HS-5 (cell line): ENCODE measurements around the gene WDR82.
A peak's percentile ranks its signal among the peaks of the same experiment; 100 is the strongest.

ENCODE experiments used
- DNase-seq: peaks from one replicate; pipeline ENCODE4 v3.0.0-alpha.2; 2012; ENCODE audit warnings: low read depth

WDR82 gene

GRCh38 chr3:52238193-52238760, 40.2 kb downstream of the WDR82 start:
- no peak for DNase-seq

- peak; percentile 72 for DNase-seq
Observed at GRCh38 chr3:52237657-52238172, 40.7 kb downstream of the WDR82 start.

DNA sequence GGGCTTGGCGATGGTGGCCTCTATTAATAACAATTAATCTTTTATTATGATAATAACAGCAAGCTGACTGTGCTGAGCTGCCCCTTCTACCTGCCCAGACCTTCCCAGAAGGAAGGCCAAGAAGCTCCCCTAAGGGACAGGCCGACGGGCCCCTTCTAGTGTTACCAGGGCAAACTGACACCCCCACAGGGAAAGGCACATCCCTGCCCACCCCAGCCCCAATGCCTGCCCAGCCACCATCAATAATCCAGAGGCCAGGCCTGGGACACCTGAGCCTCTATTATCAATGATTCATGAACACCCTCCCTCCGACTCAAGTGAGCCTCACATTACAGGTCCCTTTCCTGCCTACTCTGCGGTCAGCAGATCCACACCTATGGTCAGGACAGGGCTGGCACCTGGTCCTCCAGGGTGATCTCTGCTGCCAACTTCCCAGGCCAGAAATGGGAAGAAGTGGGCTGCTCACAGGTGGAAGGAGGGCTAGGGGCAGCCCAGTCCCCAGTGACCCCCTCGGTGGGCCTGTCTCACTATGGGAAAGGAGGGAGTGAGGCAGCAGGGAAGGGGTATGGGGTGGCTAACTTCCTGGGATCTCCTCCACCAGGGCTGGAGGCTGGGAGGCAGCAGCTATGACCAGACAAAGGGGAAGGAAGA, 41.3 kb downstream of the WDR82 start:
- no peak for DNase-seq

DNA sequence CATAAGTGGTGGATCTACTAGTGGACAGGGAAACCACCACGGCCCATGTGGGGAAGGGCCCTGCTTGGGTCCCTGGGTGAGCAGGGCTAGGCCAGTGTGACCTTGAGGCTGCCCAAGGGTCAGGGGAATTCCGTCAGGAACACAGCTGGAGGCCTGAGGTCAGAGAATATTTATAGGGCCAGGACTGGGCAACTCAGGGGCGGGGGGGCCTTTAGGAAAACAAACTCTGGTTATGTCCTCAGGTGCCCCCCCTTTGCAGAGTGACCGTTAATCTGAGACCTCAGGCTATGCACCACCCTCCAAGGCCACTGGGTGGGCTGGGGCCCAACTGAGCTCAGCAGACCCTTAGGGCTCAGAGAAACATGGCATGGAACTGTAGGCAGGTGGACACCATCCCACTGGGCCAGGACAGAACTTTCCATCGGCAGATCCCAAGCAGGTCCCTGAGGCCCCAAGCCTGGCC, 42.0 kb downstream of the WDR82 start:
- DNase-seq, result no peak

- no peak for DNase-seq
Observed at GRCh38 chr3:52234516-52235447, 43.7 kb downstream of the WDR82 start.

- no peak for DNase-seq
Observed at GRCh38 chr3:52233968-52234367, 44.5 kb downstream of the WDR82 start.

DNA sequence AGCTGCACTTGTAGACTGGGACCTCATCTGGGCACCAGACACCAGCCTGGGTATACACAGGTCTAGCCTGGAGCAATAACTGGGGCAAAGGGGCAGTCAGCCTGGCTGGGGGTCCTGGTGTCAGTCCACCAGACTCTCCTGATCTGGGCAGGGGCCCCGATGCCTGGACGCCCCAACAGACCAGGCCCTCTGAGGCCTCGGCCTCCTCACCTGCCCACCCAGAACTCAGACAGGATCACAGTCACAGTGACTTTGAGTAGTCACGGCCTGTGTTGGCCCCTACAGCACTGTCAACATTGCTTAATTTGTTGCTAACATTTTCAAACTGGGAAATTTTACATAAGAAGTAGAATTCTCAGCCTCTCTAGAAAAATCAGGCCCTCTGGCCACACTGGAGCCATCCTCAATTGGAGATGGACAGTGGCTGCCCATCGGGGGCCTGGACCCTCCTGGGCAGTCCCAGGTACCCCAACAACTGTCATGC, 45.3 kb downstream of the WDR82 start:
- DNase-seq, result no peak

DNA sequence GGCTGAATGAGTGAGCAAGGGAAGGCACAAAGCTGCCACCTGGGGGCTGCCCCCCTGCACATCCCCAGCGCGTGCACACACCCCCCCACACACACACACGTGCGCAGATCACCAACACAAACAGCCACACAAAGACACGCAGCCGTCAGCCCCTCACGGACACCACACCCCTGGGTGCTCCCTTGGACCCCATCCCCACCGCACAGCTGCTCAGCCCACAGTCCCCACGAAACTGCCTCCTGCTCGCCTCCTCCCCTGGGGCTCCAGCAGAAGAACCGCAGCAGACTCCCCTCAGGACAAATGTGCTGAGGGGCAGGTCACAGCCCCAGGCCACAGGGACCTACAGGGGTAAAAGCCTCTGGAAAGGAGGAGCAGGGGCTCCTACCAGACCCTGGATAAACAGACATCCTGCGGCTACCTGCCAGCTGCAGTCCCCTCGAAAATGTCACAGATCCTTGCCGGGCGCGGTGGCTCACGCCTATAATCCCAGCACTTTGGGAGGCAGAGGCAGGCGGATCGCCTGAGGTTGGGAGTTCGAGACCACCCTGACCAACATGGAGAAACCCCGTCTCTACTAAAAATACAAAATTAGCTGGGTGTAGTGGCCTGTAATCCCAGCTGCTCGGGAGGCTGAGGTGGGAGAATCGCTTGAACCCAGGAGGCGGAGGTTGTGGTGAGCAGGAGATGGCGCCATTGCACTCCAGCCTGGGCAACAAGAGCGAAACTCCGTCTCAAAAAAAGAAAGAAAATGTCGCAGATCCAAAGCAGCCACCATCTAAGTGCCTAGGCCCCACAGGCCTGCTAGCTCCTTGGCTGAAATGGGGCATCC, 46.0 kb downstream of the WDR82 start:
- no peak for DNase-seq

DNA sequence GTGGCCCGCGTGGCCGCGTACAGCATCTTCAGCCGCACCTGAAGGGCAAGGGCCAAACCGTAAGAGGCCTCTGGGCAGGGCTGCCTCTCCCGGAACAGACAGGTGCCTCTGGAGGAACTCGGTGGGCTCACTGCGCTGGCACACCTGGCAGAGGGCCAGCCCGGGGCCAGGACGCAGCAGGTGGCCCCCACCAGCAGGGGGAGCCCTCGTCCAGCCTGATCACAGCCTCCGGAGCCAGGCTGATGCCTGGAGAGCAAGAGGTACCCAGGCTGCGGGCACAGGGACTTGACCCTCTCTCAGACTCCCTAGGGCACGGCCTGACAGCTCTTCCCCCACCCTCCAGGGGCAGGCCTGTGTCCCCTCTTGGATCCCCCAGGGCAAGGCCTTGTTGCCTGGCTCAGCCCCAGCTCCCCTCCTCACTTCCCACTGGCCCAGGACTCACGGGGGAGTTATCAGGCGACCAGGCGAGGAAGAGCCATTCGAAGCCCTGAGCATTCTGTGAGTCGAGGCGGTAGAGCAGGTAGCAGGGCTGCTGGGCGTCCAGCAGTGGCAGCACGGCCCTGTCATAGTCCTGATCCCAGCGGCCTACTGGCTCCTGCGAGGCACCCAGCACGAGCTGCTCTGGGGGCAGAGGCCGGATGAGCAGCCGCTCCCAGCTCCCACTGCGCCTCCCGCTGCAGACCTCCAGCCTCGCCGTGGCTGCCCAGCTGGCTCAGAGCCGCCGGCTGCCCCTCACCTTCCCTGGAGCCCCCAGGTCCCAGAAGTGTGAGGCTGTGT, 46.8 kb downstream of the WDR82 start:
- no peak for DNase-seq

GRCh38 chr3:52230889-52231499, 47.5 kb downstream of the WDR82 start:
- no peak for DNase-seq

DNA sequence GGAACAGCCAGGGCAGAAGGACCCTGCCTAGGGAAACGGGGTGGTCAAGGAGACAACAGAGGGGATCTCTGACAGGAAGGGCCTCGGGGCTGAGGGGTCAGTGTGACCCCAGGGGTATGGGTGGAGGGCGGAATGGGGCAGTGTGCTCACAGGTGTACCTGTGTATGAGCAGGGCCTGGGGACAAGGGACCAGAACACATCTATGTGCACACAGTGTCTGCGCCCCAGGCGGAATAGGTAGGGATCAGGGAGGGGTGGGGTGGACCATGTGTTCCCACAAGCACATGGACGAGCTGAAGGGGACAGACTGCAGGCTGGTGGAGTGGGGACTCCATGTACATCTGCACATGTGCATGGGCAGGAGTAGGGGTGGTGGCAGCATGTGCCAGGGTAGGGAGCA, 48.0 kb downstream of the WDR82 start:
- no peak for DNase-seq

GRCh38 chr3:52229656-52230055, 48.8 kb downstream of the WDR82 start:
- DNase-seq, result no peak

DNA sequence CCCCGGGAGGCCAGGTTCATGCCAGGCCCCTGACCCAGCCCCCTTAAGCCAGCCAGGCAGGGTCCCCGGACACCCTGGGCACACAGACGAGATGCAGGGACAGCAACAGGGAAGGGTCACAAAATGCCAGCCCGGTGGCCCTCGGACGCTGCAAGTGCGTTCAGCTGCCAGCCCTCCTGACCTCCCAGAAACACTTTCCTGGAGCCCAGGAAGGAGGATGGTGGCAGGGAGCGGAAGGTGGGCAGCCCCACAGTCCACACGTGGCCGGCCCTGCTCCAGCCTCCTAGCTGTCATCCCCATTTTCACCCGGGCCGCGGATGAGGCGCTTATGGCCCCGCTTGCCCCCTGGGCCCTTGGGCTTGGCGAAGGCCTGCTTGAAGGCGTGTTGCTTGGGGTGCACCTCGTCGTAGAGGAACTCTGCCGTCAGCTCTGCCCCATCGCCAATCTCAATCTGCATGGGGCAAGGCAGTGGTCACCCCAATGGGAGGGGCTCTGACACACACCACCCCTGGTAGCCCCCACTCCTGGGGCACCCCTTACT, 49.6 kb downstream of the WDR82 start:
- DNase-seq, result no peak

DNA sequence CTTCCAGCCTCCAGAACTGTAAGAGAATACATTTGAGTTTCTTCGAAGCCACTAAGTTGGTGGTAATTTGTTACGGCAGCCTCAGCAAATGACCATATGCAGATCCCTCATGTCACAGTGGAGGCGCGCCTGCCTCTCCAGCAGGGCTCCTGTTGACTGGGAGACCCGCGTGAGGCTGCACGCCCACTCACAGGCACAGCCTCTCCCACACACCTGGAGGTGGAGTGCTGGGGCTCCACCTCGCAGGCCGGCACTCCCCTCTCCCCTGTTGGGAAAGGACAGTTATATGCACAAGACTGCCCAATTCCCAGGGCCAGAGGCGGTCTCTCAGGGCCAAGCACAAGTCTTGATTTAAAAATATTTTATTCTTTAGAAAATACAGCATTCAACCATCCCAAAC, 50.2 kb downstream of the WDR82 start:
- DNase-seq, result no peak

DNA sequence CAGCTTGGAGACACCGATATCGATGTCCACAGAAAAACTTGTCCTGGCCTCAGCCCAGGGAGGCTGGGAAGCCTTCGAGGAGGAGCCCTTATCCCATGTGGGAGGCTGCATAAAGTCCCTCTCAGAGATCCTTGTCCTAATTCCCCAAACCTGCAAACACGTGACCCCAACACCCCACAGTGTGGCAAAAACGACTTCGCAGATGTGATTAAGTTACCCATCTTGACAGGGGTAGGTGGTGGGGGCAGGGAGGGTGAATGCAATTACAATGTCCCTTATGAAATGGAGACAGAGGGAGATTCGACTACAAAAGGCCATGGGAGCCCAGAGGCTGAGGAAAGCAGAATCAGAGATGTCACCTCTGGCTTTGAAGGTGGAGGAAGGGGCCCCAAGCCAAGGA, 50.7 kb downstream of the WDR82 start:
- DNase-seq, result no peak

- no peak for DNase-seq
Observed at GRCh38 chr3:52227117-52227516, 51.3 kb downstream of the WDR82 start.

GRCh38 chr3:52226229-52226817, 52.1 kb downstream of the WDR82 start:
- DNase-seq, result no peak

GRCh38 chr3:52225452-52226228, 52.8 kb downstream of the WDR82 start, which contains the start of gene TLR9:
Gene TLR9 (minus strand): TSS chr3:52225645. CDS start chr3:52225529, 116 bp downstream.
- DNase-seq, result no peak
